ENCODE measurements around the gene LSM4.

The LSM4 gene

GRCh38 chr19:18282021-18282787 is 40.7 kb downstream of the LSM4 start:
- TF ChIP-seq CTCF (IDR thresholded peaks at IDR 0.05; ENCODE audit: low read length, missing control alignments), result no peak
- H3K4me3 ChIP-seq (replicated peaks; ENCODE audit: low read depth, low read length), result peak overlapping the region; percentile 56
- no peak for DNase-seq (ENCODE audit: low read depth)

- peak; percentile 99 for DNase-seq (ENCODE audit: low read depth)
- peak within 1 kb of the TSS; percentile 96 for H3K4me3 ChIP-seq (replicated peaks; ENCODE audit: low read depth, low read length)
- TF ChIP-seq CTCF (IDR thresholded peaks at IDR 0.05; ENCODE audit: low read length, missing control alignments), result no peak
Observed at GRCh38 chr19:18281082-18282020, 41.5 kb downstream of the LSM4 start, which contains the start of gene JUND. JUND (minus strand) TSS chr19:18281622; CDS start chr19:18281484, 138 bp downstream.

GRCh38 chr19:18280247-18281081 is 42.4 kb downstream of the LSM4 start:
- no peak for TF ChIP-seq CTCF (IDR thresholded peaks at IDR 0.05; ENCODE audit: low read length, missing control alignments)
- peak overlapping the region; percentile 96 for H3K4me3 ChIP-seq (replicated peaks; ENCODE audit: low read depth, low read length)
- peak; percentile 75 for DNase-seq (ENCODE audit: low read depth)

- peak; percentile 94 for DNase-seq (ENCODE audit: low read depth)
- peak; percentile 84 for TF ChIP-seq CTCF (IDR thresholded peaks at IDR 0.05; ENCODE audit: low read length, missing control alignments)
- H3K4me3 ChIP-seq (replicated peaks; ENCODE audit: low read depth, low read length), result peak overlapping the region; percentile 96
Observed at GRCh38 chr19:18279516-18280246, 43.2 kb downstream of the LSM4 start.

DNA sequence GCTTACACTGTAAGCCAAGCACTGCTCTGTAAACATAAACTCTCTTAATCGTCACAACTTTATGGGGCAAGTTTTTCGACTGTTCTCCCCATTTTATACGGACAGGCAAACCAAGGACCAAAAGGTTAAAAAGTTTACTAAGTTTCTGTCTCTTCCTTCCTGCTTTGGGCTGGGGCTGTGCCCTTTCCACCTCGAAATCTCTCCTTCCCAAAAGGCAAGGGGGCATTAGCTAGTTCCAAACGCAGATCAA is 43.7 kb downstream of the LSM4 start:
- H3K4me3 ChIP-seq (replicated peaks; ENCODE audit: low read depth, low read length), result peak overlapping the region; percentile 96
- TF ChIP-seq CTCF (IDR thresholded peaks at IDR 0.05; ENCODE audit: low read length, missing control alignments), result no peak
- no peak for DNase-seq (ENCODE audit: low read depth)
